HG02973 (cell line): Measurements from ENCODE around the gene TULP1.
"Not testable (repeated sequence)": the region's sequence is repeated elsewhere in the genome, so short reads cannot be mapped to it uniquely, and the experiment has no call there.

Source experiments
- ATAC-seq: cut with Tn5 transposase; IDR thresholded peaks from one replicate; pipeline ENCODE4 v1.9.1; 2021; ENCODE audit warnings: moderate library complexity; ENCODE audit not compliant: unreplicated experiment

TULP1 gene

DNA sequence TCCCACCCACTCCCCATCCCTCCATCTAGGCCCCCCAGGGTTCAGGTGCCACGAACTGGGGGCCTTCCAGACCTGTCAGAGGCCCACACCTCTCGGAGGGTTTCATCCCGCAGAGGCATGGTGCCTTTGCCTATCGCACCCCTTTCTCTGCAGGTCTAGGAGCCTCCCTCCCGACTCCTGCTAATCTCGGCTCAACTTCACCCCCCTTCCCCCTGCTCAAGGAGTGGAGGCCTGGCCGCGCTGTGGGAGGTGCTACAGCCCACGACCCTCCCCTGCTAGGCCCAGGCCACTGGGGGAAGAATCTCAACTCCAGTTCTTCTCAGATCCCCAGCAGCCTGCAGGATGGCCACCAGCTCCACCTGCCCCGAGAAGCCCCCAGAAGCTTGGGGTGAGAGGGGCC is at the start of gene TULP1:
TSS of gene TULP1 (minus strand) at position 157 of the 400 bp plus-strand sequence. CDS start at position 119, 38 bp downstream.
- ATAC-seq: no peak

DNA sequence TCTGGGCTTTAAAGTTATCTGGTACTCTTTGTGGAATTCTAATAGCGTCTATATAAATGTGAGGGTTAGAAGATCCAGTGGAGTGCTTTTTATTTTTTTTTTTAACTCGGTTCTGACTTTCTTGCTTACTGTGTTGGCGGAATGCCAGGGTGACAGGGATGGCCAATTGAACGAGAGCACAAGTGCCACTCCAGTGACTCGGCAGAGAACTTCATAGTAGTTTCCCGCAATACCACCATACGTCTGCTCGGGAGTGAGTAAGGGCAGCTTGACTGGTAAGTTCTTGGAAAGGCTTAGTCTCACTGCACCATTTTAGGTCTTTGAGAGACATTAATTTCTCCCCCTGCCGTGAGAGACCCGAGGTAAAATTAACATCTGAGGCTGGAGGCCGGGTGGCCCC is 49.4 kb upstream of the TULP1 start:
- ATAC-seq: no peak

DNA sequence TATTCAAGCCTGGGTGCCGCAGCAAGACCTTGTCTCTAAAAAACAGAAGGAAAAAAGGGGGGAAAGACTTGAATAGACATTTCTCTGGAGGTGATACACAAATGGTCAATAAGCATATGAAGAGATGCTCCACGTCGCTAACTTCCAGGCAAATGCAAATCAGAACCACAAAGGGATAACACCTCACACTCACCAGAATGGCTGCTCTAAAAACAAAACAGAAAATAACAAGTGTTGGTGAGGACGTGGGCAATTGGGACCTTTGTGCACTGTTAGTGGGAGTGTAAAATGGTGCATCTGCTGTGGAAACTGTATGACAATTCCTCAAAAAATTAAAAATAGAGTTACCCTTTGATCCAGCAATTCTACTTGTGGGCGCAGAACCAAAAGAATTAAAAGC is 48.4 kb upstream of the TULP1 start:
- ATAC-seq: no peak

DNA sequence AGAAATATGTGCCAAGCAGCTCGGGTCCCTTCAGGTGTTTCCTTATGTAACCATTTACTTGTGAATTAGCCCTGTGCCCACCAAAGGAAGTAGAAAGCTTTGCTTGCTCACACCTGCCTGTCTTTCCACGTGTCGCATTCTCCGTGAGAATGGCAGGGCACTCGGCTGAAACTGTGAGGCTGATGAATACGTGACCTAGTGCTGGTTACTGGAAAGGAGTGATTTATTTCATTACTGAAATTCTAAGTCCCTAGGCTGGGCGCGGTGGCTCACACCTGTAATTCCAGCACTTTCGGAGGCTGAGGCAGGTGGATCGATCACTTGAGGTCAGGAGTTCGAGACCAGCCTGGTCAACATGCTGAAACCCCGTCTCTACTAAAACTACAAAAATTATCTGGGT is 45.9 kb upstream of the TULP1 start:
- no peak for ATAC-seq

DNA sequence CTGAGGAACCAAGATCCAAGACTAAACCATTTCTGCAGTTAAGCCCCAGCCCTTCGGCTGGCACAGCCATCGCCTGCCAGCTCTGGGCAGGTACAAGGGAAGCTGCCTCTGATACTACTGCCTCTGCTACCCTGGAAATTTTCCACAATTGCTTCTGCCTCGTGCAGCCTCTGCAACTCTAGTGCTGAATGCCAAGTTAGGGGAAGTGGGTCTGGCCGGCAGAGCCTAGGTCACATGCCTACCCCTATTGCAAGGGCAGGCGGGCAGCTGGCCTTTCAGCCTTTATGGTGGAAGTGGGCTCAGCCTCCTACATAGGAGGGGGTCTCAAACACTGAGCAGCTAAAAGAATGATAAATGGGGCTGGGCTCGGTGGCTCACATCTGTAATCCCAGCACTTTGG is 44.5 kb upstream of the TULP1 start:
- ATAC-seq: no peak

DNA sequence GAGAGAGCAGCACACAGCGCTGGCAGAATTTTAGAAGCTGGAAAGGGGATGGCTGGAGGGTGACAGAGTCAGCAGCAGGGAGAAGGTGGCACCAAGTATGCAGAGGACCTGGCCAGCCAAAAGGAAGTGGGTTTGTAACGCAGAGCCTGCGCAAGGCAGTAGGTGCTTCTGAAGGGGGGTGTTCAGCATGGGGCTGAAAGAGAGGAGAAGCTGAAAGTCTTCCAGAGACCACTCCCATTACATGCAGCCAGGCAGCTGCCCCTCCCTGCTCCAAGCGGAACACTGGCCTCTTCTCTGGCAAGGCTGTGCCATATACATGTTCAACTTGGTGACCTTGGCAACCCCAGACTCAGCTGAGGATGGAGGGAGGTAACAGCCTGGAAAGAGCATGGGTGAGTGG is 42.1 kb upstream of the TULP1 start:
- ATAC-seq: no peak

DNA sequence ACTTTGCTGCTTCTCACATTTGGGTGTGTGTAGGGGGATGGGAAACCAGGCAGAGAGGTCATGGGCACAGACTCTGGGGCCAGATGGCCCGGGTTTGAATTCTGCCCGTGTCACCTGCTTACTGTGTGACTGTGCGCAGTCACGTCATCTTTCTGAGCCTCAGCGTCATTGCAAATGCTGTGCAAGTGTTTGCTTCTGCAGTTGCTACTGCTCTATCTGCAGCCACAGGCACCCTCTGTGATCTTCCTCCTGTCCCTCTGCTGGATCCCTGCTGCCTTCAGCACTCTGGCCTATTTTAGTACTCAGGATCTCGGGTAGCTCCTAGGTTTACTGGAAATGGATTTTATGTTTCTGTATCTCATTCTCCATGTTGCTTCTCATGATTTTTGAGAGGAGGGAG is 40.6 kb upstream of the TULP1 start:
- no peak for ATAC-seq

DNA sequence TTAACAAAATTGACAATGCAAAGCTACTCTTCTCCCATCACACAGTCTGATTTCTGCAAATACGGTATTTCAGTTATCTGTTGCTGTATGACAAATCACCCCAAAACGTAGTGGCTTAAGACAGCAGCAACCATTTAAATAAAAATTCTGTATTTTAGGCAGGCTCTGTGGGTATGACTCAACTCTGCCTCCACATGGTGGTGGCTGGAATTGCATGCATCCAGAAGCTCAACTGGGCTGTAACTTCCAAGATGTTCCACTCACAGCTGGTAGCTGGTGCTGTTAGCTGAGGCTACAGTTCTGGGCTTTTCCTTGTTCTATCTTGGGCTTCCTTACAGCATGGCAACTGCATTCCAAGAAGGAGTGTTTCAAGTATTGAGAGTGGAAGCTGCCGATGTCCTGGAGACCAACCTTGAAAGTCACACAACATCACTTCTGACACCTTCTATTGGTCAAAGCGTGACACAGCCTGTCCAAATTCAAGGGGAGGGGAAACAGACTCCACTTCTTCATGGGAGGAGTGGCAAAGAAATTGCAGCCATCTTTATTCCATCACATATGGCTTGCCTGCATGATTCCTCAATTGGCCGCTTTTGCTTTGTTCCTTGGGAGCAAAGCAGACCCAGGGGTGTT is 39.7 kb upstream of the TULP1 start:
- no peak for ATAC-seq

DNA sequence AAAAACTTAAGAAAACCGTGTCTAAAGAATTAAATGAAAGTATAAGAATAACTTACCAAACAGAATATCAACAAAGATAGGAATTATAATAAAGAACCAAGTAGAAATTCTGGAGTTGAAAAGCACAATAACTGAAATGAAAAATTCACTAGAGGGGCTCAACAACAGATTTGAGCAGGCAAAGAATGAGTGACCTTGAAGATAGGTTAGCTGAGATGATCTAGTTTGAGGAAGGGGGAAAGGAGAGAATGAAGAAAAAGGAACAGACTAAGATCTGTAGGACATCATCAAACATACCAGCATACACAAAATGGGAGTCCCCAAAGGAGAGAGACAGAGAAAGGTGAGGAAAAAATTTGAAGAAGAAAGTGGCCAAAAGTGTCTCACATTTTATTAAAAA is 37.7 kb upstream of the TULP1 start:
- ATAC-seq: no peak

DNA sequence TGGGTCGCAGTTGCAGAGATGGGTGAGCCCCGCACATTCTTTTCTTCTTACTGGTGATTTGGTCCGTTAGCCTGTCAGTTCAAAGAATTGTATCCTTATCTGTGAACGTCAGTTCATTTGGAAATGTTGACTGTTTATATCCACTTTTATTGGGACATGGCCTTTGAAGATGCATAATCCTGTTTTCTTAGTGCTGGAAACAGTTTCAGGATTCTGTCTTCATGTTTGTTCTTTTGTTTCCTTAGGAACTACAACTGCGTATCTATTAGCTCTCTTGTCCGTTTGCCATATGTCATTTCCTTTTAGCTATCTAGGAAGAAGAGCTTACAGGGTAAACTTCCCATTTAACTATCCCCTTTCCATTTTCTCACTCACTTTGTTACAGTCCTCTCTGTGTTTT is 35.0 kb upstream of the TULP1 start:
- ATAC-seq: no peak

DNA sequence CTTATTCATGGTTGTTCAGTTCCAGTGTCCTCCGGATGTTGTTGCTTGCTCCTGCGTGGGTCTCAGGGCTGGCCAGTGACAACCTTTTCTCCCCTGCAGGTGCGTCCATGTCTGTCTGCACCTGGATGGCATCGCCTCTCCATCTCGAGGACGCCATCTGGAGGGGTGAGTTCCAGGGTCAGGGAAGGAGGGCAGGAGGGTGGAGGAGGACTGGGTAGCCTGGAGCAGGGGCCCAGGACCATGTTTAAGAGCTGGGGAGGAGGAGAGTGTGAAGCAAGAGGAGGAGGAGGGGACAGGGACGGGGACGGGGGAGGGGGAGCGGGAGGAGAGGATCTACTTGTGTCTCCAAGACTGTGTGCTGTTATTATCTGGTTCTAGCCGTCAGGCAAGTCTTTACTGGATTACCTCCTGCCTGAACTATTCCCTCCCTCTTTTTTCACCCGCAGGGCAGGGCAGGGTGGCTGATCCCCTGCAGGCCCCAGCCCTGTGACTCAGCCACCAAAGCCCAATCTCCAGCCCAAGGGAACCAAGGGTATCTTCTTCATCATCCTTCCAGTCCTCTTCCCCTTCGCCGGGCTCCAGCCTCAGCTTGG is 32.2 kb upstream of the TULP1 start:
- ATAC-seq: no peak

DNA sequence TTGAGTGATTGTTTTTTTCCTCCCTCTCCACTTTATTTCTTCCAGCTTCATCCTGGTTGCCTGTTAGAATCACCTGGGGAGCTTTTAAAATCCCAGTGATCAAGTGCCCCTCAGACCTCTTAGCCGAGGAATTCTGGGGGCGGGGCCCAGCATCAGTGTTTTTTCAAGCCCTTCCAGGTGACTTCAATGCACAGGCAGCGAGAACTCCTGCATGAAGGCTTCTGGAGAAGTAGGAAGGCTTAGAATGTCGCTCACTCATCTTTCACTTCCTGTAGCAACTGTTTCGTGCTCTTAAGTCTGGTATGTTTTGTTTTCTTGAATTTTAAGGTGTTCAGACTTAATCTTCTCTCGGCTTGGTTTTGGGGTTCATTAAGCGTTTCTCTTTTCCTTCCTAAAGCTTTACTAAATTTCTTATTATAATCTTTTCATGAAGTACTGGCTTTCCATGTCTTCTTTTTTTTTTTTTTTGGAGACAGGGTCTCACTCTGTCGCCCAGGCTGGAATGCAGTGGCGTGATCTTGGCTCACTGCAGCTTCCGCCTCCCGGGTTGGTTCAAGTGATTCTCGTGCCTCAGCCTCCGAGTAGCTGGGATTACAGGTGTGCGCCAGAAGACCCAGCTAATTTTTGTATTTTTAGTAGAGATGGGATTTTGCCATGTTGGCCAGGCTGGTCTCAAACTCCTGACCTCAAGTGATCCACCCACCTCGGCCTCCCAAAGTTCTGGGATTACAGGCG is 30.9 kb upstream of the TULP1 start:
- no peak for ATAC-seq

DNA sequence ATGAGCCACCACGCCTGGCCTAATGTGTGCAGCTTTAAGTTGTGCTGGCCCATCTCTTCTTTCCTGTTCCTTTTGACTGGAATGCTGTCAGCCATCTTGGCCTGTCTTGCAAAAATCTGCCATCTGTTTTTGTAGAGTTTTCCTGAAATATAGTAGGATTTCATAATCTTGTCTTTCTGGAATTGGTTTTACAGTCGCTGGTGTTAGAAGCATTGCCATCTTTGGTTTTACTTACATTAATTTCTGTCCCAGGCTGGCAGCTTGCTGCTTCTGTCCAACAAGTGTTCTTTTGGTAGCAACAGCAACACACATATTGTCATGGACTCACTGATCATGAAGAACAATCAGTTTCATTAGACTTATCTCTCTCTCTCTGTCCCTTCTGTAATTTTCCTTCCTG is 29.1 kb upstream of the TULP1 start:
- ATAC-seq: no peak

DNA sequence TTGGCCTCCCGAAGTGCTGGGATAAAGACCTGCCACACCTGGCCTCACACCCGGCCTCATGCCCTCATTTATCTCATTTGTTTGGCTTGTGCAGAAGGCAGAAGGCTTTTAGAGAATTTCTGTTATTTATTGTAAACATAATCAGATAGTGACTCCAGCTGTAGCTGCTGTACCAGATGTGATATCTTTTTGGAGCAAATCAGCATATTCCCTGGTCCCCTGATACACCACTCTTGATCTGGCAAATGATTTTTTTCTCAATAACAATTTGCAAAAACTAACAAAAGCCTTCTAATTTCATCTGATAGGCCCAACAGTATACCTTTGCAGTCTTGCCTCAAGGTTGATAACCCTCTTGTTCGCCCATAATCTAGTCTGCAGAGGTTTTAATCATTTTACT is 26.5 kb upstream of the TULP1 start:
- ATAC-seq: no peak

DNA sequence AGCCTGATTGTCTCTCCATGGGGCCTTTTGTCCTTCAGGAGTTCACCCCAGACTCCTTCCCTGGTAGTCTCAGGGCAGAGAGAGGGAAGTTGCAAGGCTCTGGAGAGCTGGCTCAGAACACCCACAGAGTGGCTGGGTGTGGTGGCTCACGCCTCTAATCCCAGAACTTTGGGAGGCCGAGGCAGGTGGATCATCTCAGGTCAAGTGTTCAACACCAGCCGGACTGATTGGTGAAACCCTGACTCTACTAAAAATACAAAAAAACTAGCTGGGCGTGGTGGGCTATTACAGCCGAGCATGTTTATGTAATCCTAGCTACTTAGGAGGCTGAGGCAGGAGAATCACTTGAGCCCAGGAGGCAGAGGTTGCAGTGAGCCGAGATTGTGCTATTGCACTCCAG is 23.2 kb upstream of the TULP1 start:
- not testable (repeated sequence) for ATAC-seq

DNA sequence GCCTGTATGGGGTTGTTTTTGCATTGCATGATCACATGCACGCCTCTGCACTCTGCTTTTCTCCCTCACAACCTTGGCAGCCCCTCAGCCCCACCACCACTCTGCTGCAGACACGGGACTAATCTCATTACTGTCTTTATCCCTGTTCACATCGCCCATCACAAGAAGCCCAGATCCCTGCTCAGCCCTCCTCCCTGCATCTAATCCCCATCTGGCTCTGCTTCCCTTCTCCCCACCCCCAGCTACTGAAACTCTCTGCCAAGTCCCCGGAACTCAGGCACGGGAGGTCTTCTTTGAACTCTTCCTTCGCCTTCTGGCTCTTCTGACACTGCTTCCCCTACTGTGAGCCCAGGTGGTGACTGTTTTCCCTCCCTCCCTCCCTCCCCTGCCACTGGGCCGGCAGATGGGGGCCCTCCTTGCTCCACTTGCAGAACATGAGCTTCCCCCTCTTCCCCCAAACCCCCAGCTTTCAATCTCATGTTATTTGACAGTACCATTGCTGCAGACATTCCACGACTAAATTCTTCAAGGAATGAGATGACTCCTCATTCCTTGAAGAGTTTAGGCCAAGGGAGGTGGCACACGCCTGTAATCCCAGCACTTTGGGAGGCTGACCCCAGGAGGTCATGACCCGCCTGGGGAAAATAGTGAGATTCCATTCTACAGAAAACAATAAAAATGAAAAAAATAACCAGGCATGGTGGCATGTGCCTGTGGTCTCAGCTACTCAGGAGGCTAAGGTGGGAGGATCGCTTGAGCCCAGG is 21.9 kb upstream of the TULP1 start:
- ATAC-seq: no peak

DNA sequence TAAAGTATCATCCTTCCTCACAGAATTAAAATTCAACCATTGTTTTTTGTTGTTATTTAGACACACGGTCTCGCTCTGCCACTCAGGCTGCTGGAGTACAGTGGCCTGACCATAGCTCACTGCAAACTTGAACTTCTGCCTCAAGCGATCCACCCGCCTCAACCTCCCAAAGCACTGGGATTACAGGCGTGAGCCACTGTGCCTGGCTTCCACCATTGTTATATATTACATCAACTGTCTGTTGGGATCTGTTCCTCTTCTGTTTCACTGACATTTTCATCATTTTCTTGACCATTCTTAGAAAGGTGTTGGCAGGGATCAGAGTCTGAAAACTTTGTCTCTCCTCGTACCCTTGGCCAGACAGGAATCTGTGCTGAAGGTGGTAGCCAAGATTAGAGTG is 21.3 kb upstream of the TULP1 start:
- ATAC-seq: no peak

DNA sequence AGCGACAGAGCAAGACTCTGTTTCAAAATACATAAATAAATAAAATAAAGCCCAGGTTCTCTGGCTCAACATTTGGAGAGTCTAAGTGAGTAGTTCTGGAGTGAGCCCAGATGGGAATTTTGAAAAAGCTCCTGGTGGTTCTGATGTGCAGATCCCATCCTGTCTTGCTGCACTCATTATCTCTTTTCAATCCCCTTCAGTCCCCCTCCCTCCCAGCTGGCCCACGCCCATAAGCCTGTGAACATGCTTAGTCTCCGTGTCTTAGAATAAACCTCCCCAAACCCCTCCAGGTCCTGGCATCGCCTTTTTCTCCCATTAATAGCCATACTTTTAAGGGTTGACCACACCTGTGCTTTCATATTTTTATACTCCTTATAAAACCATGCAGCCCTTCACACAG is 19.4 kb upstream of the TULP1 start:
- no peak for ATAC-seq

DNA sequence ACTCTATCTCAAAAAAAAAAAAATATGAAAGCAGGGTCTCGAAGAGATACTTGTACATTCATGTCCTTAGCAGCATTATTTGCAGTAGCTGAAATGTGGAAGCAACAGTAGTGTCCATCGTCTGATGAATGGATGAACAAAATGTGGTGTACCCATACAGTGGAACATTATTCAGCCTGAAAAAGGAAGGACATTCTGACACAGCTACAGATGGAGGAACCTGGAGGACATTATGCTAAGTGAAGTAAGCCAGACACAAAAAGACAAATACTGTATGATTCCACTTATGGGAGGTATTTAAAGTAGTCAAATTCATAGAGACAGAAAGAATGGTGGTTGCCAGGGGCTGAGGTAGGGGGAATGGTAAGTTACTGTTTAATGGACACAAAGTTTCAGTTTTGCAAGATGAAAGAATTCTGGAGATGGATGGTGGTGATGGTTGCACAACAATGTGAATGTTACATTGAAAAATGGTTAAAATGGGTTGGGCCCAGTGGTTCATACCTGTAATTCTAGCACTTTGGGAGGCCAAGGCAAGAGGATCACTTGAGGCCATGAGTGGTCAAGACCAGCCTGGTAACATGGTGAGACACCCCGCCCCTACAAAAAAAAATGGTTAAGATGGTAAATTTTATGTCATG is 11.8 kb upstream of the TULP1 start:
- ATAC-seq: no peak

DNA sequence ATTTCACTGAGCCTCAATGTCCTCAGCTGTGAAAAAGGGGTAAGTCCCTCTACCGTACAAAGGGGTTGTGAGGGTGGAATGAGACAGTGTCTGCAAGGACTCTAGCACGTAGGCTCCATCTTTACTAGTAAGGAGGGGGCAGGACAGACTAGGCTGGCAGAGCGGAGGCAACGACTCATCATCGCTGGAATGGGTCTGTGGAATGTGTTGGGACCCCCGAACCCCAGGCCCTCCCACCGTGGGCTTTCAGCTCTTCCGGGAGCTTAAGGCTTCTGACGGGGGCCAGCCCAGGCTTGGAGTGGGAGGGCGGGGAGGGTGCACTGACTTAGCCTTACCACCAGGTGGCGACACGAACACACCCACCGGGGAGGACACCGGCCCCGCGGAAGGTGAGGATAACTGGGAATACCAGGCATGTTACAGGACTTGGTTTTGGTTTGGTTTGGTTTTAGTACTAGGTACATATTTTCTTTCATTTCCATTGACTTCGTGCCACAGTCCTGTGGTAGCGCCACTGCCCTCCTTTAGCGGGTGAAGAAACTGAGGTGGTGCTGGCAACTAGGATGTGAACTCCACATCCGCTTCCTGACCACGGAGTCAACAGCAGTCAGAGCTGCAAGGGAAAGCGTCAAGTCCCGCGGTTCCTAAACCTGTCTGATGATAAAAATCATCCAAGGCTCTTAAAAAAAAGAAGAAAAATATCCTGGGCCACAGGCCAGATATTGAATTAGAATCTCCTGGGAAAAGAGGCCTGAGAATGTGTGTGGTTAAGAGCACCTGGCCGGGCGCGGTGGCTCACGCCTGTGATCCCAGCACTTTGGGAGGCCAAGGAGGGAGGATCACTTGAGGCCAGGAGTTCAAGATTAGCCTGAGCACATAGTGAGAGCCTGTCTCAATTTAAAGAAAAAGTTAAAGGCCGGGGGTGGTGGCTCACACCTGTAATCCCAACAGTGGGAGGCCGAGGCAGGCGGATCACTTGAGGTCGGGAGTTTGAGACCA is 10.3 kb upstream of the TULP1 start:
- no peak for ATAC-seq
